Activated T-cell treated with anti-CD3 and anti-CD28 coated beads for 4 hours (primary cell): Measurements from ENCODE around the gene HOXA10.

ENCODE experiments used
- DNase-seq: peaks from one replicate; pipeline ENCODE4 v3.0.0-alpha.2; 2020

Gene HOXA10

GRCh38 chr7:27179030-27179429 is 4.9 kb upstream of the HOXA10 start:
- DNase-seq, result no peak

DNA sequence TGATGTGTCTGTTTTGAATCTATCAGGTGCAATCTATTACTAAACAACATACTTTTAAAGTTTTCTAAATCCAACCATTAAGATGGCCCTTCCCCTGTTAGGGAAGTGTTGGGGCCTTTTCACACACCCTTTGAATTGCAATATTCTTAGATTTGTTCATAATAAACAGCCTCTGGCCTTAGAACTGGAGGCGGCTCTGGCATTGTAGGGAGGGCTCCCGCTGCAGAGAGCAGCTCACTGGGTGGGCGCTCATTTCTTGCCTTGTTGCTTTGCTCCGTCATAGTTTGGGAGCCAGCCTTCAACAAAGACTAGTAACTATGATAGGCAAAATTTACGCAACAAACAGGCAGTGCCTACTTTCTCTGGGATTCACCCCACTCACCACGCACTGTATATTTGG is 4.2 kb upstream of the HOXA10 start:
- DNase-seq, result no peak

DNA sequence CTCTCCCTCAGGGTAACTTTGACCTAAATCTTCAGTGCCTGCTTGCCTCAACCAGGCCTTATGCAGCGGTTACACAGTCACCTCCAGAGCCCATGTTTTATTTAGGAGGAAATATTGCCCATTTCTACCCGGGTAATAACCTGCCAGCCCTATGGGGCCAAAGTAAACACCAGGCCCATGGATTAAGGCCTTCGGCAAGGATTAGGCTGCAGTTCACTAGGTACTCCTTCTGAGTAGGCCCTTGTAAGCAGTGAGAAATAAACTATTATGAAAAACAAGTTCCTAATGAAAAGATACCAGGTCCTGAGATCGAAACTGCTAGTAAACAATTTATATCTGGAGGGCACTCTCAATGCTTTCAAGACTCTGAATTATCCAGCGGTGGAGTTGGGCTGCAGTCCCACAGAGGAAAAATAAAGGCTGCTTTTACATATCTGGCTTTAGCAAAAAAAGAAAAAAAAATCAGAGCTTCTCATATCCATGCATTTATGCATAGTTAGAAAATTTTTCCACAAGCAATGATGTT is 3.7 kb upstream of the HOXA10 start:
- DNase-seq, result no peak

GRCh38 chr7:27176962-27177794 is 3.1 kb upstream of the HOXA10 start:
- DNase-seq, result no peak

- DNase-seq, result no peak
Observed at GRCh38 chr7:27176524-27176845, 2.4 kb upstream of the HOXA10 start.

DNA sequence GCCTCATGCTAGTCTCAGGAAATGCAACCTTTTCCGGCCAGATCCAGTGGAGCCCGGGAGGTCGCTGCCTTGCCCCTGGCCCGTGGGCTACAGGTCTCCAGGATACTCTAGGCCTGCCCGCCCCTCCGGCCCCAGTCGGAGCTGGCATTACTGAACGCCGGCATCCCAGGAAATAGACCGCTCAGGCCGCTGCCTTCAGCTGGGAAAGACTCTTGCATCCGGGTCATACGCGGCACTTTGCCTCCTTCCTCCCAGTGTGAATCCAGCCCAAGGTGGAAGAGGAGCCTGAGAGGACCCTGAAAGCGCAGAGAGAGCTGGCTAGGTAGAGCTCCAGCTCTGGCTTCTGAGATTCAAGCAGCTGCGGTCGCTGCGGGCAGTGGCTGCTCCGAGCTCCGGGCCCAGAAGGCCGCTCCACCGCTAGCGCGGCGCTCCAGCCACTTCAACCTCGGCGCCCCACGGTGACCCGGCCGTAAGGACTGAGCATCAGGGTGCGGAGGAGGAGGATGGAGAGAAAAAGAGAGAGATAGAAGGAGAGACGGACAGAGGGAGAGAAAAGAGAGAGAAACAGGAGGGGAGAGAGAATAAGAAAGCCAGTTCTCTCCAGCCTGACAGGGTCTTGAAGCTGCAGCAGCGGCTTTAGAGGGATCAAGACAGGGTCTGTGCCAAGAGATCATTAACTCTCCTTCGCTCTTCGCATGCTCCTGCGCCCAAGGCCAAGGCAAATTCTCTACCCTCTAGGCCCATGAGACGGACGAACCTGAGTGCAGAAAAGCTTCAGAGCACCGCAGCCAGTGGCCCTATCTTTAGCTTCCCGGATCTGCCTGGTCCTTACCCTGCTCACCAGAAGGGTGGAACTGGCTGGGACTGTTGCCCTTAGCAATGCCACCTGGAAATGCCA is 1.8 kb upstream of the HOXA10 start:
- DNase-seq, result no peak

GRCh38 chr7:27174874-27175625 is 930 bp upstream of the HOXA10 start:
- no peak for DNase-seq

GRCh38 chr7:27173511-27173955 is 587 bp downstream of the HOXA10 start:
- no peak for DNase-seq

GRCh38 chr7:27172823-27173510 is 1.2 kb downstream of the HOXA10 start:
- no peak for DNase-seq

GRCh38 chr7:27172315-27172774 is 1.8 kb downstream of the HOXA10 start:
- DNase-seq, result no peak

DNA sequence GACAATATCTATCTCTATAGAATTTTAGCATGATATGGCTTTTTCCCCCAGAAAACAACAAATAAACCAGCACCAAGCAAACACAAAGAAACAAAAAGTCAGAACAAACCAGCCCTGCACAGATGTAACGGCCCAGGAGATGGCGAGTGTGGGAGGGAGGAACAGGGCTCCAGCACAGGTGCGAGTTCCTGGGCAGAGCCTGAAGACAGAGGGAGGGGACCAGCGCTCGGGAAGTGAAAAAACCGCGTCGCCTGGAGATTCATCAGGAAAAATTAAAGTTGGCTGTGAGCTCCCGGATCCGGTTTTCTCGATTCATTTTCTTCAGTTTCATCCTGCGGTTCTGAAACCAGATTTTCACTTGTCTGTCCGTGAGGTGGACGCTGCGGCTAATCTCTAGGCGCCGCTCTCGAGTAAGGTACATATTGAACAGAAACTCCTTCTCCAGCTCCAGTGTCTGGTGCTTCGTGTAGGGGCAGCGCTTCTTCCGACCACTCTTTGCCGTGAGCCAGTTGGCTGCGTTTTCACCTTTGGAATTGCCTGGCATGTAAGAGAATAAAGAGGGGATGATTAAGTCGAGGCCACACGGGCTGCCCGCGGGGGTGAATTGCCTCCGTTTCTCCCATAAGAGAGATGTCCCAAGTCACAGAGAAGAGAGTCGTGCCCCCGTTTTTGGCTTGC is 2.3 kb downstream of the HOXA10 start:
- DNase-seq, result no peak

- no peak for DNase-seq
Observed at GRCh38 chr7:27171325-27171636, 2.8 kb downstream of the HOXA10 start.

DNA sequence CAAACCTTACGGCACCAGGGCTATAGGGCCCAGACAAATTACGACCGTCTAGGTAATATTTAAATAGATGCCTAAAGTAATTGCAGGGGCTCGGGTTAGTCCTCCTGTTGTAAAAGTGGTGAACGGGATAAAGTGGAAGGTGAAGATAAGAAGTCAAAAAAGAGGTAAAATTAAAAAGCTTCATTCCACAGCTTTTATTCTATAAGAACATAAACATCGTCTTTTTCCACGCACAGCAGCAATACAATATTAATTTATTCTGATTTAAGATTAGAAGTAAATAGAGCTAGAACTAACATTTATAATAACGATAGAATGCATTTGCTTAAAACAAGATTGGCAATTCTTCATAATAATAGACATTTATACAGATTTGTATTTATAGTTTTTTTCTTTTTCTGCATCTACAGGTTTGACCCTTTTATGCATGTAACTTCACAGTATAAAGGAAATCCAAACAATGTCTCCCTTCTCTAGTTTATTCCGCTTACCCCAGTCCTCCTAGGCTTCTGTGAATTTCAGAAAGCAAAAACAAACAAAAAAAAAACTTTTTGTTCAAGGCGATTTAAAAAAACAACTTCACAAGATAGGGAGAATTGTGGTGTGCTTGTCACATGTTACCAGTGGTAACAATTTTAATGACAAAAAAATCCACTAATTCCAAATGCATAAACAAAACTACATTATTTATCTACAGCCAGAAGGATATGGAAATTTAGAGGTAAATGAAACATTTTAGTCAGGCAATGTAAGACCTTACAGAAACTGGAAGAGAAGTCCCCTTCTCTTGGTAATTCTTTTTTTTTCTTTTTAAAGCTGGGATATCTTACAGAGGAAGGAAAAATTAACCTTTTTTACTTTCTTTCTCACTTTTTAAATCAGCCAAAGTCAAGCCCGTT is 3.4 kb downstream of the HOXA10 start:
- DNase-seq, result no peak

DNA sequence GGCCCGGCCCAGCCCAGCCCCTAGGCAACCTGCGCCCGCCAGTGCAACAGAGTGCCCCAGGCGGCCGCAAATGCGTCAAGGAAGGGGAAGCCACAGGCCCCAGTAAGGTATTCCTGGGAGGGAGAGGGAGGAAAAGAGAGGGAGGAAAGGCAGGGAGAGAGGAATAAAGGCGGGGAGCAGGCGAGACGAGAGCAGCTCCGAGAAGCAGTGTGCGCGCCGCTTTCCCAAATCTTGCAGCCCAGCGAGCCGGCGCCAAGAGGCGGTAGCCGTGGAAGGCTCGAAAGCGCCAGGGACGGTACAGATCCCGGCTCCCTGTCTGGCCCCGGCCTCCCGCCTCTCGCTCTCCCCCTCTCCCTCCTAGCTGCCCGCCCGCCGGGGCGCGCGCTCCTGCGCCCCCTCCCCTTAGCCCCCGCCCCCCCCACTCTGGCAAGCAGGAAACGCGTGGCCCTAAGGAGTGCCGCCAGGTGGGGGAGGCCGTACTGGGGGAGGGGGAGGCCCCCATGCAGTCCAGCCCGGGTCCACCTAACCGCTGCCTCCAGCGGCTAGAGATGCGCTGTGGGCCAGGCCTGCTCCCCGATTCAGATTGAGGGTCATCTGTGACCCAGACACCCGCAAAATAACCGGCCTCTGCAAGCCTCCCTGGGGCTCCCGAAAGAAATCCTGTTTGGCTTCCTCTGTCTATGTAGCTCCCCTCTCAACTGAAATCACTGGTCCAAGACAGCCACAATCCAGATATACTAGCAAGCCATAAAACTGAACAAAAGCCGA is 4.3 kb downstream of the HOXA10 start:
- no peak for DNase-seq

DNA sequence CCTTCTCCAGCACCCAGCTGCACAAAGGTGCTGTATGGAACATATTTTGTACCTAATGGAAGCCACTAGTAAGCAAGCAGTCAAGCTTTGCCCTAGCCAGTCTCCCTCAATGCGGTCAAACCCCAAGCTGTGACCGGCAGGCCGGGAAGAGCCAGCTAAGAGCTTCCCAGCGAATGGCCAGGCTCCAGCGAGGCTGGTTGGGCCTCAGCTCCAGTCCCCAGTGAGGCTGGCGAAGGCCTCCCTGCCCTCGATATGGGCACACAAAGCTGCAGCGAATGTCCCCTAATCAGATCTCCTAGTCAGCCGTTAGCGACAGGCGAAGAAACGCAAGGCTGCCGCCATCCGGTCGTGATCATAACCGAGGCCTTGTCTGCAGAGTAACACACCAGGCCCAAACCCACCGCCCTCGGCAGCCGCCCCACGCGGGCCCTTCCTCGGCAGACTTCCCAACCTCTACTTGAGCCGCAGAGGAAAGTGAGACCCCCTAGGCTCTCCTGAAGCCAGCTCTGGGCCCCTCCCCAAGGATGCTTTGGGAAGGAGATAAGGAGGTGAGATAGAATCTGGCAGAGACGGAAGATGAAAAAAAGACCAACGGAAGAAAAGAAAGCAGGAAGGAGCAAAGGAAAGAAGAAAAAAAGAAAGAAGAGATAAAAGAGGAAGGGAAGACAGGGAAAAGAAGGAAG is 5.7 kb downstream of the HOXA10 start:
- no peak for DNase-seq

- DNase-seq, result no peak
Observed at GRCh38 chr7:27167916-27168264, 6.2 kb downstream of the HOXA10 start.

GRCh38 chr7:27166531-27167505 is 7.3 kb downstream of the HOXA10 start:
- no peak for DNase-seq

- no peak for DNase-seq
Observed at GRCh38 chr7:27165996-27166530, 8.1 kb downstream of the HOXA10 start.
